ENCODE data around the gene C3.
A peak's percentile ranks its signal among the peaks of the same experiment; 100 is the strongest.

Gene C3

GRCh38 chr19:6730941-6731670, 10.7 kb upstream of the C3 start:
- no peak for DNase-seq (ENCODE audit: low spot score)

GRCh38 chr19:6730153-6730804, 9.8 kb upstream of the C3 start:
- DNase-seq (ENCODE audit: low spot score): no peak

GRCh38 chr19:6729573-6730152, 9.2 kb upstream of the C3 start:
- no peak for DNase-seq (ENCODE audit: low spot score)

- DNase-seq (ENCODE audit: low spot score): no peak
Observed at GRCh38 chr19:6728346-6728745, 7.9 kb upstream of the C3 start.

GRCh38 chr19:6725513-6726231, 5.2 kb upstream of the C3 start:
- DNase-seq (ENCODE audit: low spot score): no peak

- no peak for DNase-seq (ENCODE audit: low spot score)
Observed at GRCh38 chr19:6724631-6725492, 4.4 kb upstream of the C3 start.

- DNase-seq (ENCODE audit: low spot score): no peak
Observed at GRCh38 chr19:6723738-6724137, 3.3 kb upstream of the C3 start.

GRCh38 chr19:6723108-6723618, 2.7 kb upstream of the C3 start:
- peak; percentile 49 for DNase-seq (ENCODE audit: low spot score)

GRCh38 chr19:6721773-6722172, 1.3 kb upstream of the C3 start:
- no peak for DNase-seq (ENCODE audit: low spot score)

GRCh38 chr19:6721138-6721474, 656 bp upstream of the C3 start:
- no peak for DNase-seq (ENCODE audit: low spot score)

GRCh38 chr19:6719992-6720368, 470 bp downstream of the C3 start:
- no peak for DNase-seq (ENCODE audit: low spot score)

- no peak for DNase-seq (ENCODE audit: low spot score)
Observed at GRCh38 chr19:6719540-6719861, 949 bp downstream of the C3 start.

- DNase-seq (ENCODE audit: low spot score): peak; percentile 51
Observed at GRCh38 chr19:6718741-6719539, 1.5 kb downstream of the C3 start.

GRCh38 chr19:6718111-6718740, 2.2 kb downstream of the C3 start:
- DNase-seq (ENCODE audit: low spot score): no peak

- DNase-seq (ENCODE audit: low spot score): no peak
Observed at GRCh38 chr19:6717441-6717971, 2.9 kb downstream of the C3 start.

GRCh38 chr19:6717036-6717435, 3.4 kb downstream of the C3 start:
- no peak for DNase-seq (ENCODE audit: low spot score)

- DNase-seq (ENCODE audit: low spot score): no peak
Observed at GRCh38 chr19:6716610-6716970, 3.9 kb downstream of the C3 start.

- no peak for DNase-seq (ENCODE audit: low spot score)
Observed at GRCh38 chr19:6714749-6715555, 5.5 kb downstream of the C3 start.

All from AG20443 (cell line).